Stimulated activated CD8-positive, alpha-beta memory T cell treated with anti-CD3 and anti-CD28 coated beads, Interleukin-12 subunit alpha, Interleukin-12 subunit beta, amount 100 ng/mL, for 24 hours (primary cell): ENCODE results near the gene VAMP2.

Experiments
- DNase-seq: peaks from one replicate; pipeline ENCODE4 v3.0.0-alpha.2; 2020; ENCODE audit errors: extremely low read depth

VAMP2 gene

GRCh38 chr17:8162233-8162996, at the start of gene VAMP2:
VAMP2 (minus strand) TSS chr17:8162948; CDS start chr17:8162879, 69 bp downstream.
- no peak for DNase-seq

- DNase-seq: no peak
Measured at GRCh38 chr17:8210761-8211458, 48.2 kb upstream of the VAMP2 start.

- DNase-seq: peak; percentile 84
Measured at GRCh38 chr17:8209907-8210760, 47.4 kb upstream of the VAMP2 start, which contains the start of gene AURKB. AURKB (minus strand) TSS chr17:8210575; CDS start chr17:8210224, 351 bp downstream.

- no peak for DNase-seq
Measured at GRCh38 chr17:8206536-8206935, 43.8 kb upstream of the VAMP2 start.

DNA sequence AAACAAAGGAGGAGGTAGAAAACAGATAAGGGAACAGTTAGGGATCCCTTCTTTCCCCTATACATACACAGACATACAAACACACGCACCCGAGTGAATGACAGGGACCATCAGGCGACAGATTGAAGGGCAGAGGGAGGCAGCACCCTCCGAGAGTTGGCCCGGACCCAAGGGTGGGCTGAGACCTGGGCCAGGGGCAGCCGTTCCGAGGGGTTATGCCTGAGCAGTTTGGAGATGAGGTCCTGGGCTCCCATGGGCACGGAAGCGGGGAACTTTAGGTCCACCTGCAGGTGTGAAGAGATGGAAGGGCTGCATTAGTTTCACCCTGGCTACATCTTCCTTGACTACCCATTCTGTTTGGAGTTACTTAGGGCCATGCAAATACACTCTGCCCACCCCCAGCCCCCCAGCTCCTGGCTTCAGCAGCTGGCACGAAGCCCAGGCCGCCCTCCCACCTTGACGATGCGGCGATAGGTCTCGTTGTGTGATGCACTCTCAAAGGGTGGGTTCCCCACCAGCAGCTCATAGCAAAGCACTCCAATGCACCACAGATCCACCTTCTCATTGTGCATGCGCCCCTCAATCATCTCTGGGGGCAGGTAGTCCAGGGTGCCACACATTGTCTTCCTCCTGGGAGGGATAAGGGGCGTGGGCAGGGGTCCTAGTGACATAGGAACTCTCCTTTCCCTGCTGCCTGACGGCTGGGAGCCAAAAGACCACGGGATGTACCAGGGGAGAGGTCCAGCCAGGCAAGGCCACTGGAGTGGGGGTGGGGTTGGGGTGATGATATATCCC, 42.2 kb upstream of the VAMP2 start:
- DNase-seq: no peak

GRCh38 chr17:8192070-8192815, 29.5 kb upstream of the VAMP2 start:
- DNase-seq: no peak

GRCh38 chr17:8190506-8190905, 27.8 kb upstream of the VAMP2 start:
- no peak for DNase-seq

DNA sequence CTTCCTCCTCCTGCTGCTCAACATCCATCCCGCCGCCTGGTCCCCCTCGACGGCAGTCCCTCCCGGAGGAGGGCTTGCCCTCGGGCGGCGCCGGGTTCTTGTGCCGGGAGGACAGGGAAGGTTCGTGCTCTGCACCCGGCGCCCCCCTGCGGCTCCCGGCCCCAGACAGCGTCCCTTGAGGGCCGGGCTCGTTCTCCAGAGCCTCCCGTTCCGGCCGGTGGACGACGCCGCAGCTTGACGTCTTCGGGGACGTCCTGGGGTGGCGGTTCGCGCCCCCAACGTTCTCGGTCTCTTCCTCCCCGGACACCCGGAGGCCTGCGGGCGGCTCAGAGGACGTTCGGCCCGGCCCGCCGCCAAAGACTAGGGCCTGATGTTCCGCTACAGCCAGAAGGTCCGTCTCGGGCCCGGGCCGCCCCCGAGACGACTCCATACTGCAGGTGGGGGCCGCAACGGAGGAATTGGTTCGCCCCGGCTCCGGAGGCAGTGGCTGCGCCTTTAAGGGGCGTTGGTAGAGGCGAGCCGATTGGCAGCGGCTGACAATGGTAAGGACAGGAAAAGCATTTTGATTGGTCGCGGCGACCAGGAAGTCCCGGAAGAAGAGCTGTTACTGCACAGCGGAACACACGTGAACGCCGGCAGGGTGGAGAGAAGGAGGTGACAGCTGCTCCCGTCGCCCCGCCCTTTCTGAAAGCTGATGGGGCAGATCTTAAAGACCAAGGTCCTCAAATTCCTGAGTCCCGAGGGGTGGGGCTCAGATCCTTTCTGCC, 27.1 kb upstream of the VAMP2 start, which contains the start of gene BORCS6:
Gene BORCS6, minus strand, starts transcription at position 470 of the 767 bp plus-strand sequence. Its CDS starts 40 bp downstream, at position 430.
- DNase-seq: peak; percentile 91

GRCh38 chr17:8189041-8189710, 26.4 kb upstream of the VAMP2 start:
- DNase-seq: no peak

- no peak for DNase-seq
Measured at GRCh38 chr17:8188263-8188839, 25.6 kb upstream of the VAMP2 start.

- DNase-seq: peak; percentile 69
Measured at GRCh38 chr17:8187517-8188262, 24.9 kb upstream of the VAMP2 start.

DNA sequence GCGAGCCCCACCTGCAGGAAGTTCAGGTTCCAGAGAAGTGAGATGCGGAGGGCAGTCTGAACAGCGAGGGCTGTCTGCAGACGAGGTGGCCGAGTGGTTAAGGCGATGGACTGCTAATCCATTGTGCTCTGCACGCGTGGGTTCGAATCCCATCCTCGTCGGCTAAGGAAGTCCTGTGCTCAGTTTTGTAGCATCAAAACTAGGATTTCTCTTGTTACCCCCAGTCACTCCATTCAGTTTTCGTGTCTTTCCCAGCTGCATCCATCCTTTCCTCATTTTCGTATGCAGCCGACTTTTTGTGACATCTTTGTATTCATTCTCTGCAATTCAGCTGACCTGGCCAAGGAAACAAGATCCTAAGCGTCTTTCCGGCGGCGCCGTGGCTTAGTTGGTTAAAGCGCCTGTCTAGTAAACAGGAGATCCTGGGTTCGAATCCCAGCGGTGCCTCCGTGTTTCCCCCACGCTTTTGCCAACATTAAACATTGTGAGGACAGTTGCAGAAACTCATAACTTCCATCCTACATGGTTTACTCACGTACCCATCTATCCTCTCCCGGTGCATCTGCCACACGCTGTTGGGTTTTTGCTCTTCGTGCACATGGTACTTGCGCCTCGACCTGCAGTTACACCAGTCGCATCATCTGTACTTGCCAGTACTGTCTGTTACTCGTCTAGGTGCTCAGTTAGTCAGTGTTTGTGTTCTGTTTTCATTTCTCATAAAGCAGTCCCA, 24.2 kb upstream of the VAMP2 start:
- DNase-seq: peak; percentile 75

DNA sequence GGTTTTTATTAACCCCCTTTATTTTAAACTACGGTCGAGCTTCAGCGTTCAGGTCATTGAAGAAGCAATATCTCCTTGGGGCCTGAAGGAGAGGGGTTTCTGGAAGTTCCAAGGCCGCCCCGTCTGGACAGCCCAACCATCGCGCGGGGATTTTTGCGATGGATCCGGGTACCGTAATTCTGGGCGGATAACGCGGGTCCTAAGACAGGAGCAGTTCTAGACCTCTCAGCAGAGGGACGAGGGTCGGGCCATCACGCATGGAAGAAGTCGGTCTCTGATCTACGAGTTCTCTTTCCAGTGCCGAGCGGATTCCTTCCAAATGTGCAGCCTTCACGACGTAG, 23.7 kb upstream of the VAMP2 start:
- no peak for DNase-seq

DNA sequence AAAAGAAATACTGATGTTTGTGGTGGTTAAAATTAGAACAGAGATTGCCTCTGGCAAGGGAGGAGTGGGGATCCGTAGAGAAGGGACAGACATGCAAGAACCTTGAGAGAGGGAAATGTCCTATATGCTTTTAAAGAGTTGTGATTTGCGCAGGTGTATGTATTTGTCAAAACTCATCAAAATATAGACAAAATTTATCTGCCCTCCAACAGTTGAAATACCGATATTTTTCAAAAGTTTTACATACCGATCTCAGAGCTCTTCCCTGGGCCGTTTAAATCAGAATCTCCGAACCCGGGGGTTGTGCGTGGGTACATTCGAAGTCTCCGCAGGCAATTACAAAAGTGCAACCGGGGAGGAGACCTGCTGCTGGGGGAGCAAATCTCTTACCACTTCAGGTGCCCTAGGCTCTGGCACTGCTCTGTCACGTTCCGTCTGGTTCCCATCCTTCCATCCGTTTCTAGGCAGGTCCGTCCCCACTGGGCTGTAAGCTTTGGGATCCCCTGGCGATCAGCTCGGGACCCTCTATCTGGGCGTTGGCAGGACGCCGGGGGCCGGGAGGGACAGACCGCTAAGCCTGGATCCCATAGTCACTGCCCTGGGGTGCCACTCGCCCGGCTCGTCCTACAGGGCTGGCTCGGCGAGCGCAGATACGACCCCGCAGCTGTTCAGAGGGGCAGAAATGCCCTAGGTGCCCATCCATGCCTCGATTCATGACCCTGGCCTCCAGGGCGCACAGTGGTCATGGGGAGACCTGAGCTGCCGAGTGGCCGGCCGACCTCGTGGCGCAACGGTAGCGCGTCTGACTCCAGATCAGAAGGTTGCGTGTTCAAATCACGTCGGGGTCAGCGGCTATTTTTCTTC, 23.1 kb upstream of the VAMP2 start:
- DNase-seq: peak; percentile 75

DNA sequence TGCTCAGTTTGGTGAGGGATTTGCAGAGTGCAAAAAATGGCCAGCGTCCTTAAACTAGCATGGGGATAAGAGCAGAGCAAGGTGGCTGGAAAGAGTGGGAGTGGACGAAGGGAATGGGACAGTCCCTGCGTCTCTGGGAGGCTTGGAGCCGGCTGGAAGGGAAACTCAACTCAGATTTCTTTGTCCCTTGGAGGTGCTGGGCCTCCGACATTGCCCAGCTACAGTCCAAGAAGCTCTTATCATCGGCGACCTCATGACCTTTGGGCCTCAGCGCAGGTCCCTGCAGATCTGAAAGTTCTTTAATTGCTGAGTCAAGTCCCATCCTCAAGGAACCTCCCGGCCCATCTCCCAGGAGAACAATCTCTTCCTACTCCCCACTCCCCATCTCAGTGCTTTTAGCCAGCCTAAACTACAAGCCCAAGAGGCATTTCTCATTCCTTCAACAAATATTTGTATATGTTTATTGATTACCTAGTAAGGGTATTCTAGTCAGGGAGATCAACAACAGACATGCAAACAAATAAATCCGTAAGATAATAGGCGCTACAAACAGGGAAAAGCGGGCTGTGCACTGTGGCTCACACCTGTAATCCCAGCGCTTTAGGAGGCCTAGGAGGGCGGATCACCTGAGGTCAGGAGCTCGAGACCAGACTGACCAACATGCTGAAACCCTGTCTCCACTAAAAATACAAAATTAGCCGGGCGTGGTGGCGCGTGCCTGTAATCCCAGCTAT, 14.4 kb upstream of the VAMP2 start:
- DNase-seq: no peak
